Embryonic facial prominence (tissue), 1 donor: ENCODE results near the gene NLRP6.
"Not testable (repeated sequence)": the region's sequence is repeated elsewhere in the genome, so short reads cannot be mapped to it uniquely, and the experiment has no call there.

ENCODE experiments used
- DNase-seq: peaks from one replicate; pipeline ENCODE4 v3.0.0-alpha.2; 2016; ENCODE audit errors: extremely low spot score

Gene NLRP6

DNA sequence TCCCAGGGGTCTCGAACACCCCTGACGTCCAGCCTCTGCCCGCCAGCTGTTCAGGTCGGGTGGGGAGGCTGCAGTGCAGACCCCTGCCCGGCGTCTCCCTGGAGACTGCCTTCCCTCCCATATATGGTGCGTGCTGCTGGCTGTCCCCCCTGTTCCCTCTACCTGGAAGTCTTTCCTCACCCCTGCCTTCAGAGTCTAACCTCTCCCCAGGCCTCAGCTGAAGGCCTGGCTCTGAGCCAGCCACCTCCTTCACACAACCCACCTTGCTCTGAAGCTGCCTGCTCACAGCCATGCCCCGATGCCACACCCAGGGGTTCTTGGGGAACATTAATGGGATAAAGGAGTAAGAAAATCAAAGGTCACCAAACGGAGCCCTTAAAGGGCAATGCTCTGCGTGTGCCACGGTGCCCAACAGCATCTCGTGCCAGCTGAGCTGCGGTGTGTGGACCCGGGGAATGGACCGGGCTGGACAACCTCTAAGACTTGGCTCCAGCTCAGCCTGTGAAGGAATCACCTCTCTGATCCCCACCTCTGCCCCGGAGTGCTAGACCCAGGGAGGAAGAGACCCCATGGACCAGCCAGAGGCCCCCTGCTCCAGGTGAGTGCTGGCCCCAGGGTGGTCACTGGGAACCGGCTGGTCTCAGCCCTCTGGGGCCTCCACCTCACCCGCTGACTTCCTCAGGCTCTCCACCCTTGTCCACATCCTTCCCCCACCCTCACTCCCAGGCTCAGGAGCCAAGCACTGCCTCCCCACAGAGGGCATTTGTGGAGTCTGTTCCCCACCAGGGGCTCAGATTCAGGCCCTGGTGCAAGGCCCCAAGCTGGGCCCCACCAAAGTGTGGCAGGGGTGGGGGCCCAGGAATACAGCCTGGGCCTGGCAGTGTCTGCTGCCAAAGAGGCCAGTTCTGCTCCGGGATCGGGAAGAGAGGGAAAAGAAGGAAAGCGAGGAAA, at the start of gene NLRP6:
Gene NLRP6 (plus strand): TSS at position 407 of the 951 bp plus-strand sequence. CDS start 163 bp downstream, at position 570.
- DNase-seq, result no peak

DNA sequence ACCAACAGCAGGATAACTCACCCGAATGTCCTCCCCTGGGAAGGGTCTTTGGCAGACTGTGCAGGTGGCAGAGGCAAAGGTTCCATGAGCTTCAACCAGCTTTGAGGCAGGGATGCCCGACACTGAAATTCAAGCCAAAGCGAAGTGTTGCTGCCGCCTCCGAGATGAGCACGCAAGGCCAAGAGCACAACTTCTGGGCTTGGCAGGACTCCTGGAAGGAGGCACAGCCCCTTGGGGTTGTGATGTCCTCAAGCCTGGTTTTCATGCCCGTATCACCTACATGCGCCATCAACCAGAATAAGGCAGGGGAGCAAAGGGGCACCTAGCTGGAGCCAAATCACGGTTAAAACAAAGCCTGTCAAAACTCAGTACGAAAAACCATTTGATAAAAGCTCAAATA, 47.8 kb upstream of the NLRP6 start:
- DNase-seq, result no peak

DNA sequence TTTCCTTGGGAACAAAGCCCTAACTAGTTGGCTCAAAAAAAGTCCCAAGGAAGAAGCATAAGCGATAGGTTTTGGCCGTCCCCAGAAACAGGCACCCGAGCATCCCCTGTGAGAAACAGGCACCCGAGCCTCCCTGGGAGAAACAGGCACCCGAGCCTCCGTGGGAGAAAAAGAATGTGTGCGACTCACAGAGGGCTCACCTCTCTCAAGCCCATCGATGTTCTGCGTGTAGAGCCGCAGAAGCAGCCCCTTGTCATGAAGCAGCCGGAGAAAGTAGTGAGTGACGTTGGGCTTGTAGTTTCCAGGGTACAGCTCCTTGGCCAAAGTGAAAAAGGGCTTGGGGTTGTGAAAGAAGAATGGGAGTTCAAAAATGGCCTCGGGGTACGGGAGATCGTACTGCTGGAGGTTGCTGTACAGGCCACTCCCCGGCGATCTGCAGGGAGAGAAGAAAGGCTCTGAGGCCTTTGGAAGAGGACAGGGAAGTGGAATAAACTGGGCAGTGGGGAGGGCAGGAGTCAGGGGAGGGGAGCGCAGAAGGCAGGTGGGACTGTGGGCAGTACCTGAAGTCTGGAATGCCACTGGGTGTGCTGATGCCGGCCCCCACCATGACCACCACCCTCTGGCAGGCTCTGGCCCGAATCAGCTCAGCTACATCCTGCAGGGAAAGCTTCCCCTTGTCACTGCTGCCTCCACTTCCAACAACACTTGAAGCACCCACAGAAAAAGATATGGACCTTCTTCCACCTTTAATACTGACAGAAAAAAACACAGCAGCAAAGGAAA, 45.2 kb upstream of the NLRP6 start:
- DNase-seq, result no peak

DNA sequence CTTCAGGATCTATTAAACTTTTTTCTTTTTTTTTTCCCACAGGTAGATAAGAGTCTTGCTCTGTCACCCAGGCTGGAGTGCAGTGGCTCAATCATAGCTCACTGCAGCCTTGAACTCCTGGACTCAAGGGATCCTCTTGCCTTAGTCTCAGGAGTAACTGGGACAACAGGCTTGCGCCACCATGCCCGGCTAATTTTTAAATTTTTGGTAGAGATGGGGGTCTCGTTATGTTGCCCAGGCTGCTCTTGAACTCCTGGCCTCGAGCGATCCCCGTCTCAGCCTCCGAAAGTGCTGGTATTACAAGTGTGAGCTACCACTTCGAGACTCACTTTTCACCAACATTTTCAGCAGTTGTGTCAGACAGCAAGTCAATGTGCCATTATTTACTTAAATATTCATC, 43.0 kb upstream of the NLRP6 start:
- no peak for DNase-seq

DNA sequence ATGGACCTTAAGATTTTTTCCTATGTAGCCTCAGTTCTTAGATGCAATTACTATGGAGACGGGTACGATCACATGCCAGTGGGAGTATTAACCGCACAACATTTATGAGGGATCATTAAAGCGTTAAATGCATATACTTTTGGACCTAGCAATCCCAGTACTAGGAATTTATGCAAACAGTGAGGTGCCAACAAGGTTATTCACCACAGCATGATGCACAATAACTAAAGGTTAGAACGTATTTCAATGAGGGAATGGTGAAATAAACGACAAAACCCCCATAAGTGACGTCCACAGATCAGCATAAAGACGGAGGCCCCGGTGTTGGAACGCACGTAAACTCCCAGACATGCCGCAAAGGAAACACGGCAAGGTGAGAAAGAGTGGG, 42.6 kb upstream of the NLRP6 start:
- DNase-seq, result peak; percentile 13

DNA sequence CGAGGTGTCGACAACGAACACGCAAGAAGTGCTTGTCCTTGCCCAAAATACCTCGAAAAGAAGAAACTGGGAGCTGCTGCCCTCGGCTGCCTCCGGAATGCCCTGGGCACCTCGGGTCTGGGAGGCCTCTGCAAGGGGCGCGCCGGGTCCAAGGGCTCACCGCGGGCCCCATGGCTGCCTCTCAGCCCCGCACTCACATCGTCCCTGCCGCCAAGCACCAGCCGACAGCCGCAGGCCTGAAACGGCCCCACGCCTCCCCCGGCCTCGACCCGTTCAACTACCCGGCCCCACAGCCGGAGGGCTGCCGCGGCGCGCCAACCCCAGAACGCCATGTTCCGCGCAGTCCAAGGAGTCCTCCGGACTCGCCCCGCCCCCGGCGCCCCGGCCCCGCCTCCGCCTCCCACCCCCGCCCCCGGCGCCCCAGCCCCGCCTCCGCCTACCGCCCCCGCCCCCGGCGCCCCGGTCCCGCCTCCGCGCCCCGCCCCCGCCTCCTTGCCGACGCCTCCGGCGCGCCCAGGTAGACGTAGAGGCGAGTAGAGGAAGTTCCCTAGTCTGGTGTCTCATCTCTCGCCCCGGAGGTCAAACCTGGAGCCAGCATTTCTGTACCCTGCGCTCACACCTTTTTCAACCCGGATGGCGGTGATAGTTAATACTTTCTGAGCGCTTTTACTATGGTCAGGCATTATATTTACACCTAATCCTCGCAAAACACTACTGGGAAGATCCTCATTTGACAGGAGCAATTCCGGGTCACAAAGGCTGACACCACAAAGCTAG, 42.0 kb upstream of the NLRP6 start, which contains the start of gene SIRT3:
Gene SIRT3 (minus strand): TSS at position 346 of the 777 bp plus-strand sequence. CDS start 14 bp downstream, at position 332.
- peak; percentile 65 for DNase-seq

DNA sequence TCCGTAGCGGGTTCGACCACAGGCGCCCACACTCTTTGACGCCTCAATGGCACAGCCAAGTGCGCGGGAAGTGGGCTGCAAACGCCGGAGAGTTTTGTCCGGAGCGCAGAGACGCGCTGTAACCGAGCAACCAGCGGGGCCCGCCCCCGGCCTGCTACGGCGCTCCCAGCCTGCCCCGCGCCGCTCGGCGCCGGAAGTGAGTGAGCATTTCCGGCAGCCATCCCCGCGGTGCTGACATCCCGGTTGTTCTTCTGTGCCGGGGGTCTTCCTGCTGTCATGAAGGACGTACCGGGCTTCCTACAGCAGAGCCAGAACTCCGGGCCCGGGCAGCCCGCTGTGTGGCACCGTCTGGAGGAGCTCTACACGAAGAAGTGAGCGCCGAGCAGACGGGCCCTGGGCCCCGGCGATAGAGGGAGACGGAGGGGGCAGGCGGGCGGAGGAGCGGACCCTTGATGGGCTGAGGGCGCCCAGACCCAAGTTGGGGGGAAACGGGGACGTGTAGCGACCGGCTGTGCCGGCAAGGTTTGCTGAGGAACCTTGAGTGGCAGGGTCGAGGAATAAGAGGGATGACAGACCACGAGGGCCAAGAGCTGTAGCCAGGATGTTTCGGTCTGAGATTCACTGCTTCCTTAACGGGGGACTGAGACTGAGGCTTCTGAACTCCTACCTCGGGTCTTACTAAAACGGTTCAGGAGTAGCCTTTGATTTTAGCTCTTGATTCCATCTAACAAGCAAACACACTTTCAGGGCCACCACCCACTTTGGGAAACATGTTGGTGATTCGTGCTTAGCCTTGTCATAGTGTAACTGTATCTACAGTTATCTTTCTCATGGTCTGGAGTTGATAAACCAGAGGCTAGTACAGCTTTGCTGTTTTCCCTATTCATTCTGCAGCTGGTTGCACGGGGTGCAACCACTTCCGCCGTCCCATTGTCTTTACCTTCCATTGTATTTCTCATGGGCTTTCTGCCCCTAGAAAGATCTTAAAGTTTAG, 41.1 kb upstream of the NLRP6 start, which contains the start of gene PSMD13:
Gene PSMD13 (plus strand): TSS at position 203 of the 994 bp plus-strand sequence. CDS start 74 bp downstream, at position 277.
- DNase-seq, result peak; percentile 56

DNA sequence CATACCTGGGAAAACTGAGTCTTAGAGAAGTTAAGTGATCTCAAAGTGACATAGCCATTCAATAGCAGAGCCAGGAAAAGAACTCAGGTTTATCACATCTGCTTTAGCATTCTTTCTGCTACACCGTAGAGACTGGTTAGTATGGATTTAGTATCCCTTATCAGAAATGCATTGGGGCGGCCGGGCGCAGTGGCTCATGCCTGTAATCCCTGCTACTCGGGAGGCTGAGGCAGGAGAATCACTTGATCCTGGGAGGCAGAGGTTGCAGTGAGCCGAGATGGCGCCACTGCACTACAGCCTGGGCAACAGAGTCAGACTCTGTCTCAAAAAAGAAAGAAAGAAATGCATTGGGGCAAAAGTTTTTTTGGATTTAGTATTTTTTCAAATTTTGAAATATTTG, 39.9 kb upstream of the NLRP6 start:
- DNase-seq, result not testable (repeated sequence)

DNA sequence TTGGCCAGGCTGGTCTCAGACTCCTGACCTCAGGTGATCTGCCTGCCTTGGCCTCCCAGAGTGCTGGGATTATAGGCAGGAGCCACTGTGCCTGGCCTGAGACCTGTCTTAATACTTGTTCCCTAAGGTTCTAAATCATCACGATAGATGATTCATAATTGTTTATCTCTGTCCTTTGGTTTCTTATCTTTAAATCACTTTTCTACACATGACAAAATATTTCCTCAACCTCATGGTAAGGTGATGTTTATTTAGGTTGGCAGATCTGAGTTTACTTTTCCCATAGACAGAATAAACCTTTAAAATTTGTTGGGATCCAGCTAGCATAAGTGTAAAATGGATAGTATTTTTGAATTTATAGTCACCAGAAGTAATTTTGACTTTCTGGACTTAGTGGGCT, 37.9 kb upstream of the NLRP6 start:
- DNase-seq, result no peak

DNA sequence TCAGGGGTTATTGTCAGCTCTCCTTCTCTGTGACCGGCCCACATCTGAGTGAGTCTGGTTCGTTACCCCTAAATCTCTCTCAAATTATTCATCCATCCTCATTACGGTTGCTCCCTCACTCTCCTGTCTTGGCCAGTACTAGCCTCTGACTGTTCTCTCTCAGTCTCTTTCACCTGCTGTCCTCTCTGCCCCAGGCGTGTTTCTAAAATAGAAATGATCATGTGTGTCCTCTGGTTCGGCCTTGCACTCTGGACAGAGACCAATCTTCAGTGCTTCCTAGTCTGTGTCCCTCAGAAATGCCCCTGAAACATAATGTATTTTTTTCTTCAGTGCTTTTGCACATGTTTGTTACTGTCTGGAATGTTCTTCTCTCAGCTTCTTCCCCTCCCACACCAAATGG, 36.6 kb upstream of the NLRP6 start:
- no peak for DNase-seq

DNA sequence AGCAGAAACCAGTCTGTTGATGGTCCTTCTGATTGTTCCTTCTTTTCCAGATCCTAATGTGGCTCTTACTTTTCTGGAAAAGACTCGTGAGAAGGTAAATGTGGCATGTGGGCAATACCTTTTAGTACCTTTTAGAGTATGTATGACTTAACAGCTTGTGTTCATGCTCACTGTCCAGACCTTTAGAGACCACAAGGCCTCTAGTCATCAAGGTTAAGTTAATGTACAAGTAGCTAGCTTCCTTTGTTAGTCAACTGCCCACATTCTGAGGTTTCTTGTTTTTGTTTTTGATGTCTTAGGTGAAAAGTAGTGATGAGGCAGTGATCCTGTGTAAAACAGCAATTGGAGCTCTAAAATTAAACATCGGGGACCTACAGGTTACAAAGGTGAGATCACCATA, 33.8 kb upstream of the NLRP6 start:
- no peak for DNase-seq

DNA sequence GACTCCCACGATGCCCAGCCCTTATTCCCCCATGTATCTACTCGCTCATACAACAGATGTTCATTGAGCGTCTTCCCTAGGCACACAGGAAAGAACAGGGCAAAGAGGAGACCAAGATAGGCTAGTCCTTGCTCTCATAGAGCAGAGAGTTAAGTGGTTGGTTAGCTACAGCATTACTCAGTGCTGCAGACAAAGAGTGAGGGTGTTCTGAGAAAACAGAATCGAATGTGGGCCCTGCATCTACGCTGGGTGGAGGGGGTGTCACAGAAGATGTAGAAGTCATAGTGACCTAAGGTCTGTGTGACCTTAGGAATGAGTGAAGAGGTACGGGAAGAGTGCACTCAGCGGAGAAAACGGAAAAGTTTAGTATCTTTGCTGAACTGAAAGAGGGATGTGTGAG, 29.1 kb upstream of the NLRP6 start:
- no peak for DNase-seq

DNA sequence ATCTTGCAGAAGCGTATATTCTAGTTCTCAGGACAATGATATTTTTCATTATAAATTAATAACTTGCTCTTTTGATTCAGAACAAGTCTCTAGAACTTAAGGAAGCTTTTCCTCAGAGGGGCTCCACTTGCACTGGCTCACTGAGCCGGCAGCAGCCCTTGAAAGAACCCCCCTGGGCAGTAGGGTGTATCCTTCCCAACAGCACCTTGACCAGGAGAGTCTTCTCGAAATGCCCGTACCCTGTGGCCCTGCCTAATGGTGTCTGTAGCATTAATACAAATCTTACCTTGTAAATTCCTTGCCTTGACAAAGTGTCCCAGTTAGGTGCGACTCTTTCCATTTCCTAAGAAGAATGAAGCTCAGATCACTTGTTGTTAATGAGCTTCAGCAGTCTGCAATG, 27.9 kb upstream of the NLRP6 start:
- no peak for DNase-seq

DNA sequence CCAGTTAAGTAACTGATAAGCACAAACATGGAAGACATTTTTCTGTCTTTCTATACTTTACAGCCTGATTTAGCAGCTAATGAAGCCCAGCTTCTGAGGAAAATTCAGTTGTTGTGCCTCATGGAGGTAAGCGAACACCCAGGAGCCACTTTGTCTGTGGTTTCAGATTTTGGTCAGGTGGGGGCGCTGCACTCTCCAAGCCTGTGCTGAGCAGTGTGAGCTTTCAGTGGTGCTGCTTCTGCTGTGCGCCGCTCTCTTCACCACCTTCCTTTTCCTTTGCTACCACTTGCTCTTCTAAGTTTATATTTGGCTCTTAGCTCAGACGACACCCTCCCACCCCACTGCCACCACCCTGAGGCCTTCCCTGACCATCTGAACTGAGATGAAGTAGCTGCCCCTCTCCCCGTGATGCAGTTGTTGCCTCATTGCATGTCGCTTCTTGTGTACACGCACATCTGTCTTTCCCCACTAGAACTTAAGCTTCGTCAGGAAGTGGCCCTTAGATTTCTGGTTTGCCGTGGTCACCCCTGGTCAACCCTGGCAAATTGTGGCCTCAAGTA, 27.4 kb upstream of the NLRP6 start:
- DNase-seq, result no peak

DNA sequence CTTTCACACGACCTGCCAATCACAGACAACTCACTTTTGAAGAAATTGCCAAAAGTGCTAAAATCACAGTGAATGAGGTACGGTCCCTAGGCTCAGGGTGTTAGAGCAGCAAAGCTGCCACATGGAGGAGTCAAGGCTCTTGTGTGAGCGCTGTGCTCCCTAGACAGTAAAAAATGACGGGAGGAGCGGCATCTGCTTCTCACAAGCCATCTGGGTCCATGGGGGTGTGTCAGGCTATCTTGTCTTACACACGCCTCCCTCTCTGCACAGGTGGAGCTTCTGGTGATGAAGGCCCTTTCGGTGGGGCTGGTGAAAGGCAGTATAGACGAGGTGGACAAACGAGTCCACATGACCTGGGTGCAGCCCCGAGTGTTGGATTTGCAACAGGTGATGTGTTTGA, 26.7 kb upstream of the NLRP6 start:
- DNase-seq, result no peak

DNA sequence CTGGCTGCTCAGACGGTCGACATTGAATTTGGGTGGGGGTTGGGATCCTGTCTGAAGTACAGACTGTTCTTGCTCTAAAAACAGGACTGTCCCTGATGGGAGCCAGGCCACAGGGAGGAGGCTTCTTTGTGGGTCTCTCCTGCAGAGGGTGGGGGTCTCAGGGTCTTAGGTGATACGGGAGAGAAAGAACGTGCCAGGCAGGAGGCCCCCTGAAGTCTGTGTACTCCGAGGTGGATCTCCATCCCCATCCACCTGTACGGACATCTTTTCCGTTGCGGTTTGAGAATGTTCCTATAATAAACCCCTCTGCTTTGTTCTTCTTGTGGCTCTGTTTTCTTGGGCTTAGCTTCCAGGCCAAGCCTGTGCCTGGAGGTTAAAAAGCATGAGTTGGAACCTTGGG, 25.5 kb upstream of the NLRP6 start:
- DNase-seq, result no peak

DNA sequence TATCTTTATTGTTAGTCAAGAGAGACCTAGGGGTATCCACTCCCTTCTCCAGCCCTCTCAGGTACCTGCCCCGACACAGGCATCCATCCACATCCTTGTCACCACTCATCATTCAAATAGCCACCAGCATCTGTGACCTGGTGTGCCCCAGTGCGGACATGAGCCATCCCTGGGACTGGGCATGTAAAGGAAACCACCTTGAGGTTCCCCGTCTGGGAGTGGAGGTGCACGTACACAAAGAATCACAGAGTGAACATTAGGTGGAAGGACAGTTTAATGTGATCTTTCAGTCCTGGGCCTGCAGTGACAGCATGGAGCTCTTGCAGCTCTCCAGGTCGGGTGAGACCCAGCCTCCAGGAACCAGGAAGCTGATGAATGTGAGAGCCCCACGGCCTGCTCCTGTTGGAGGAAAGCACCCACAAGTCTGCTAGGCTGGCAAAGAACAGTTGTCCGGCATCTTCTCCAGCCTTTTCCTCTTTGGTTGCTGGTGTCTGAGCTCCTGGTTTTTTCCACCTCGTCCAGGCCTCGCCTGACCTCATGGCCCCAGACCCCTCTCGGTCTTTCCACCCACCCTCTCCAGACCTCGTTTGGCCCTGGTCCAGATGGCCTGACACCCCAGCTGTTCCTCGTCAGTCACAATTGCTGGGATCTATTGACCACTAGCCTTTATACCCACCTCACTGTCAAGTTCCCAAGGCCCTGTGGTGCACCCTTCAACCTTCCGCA, 24.9 kb upstream of the NLRP6 start:
- DNase-seq, result no peak

DNA sequence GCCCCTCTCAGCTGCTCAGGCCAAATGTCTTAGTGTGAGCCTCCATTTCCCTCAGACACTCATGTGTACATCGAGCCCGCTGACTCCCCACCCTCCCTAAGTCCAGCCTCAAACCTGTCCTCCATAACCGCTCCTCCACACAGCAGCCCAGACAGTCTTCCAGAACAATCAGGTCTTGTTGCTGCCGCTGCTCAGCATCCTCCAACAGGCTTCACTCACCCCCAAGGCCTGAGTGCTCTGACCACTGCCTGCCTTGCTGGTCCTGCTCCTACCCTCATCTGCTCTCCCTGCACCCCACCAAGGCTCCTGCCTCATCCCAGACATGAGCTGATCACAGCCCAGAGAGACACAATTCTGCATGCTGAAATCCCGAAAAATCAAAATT, 24.3 kb upstream of the NLRP6 start:
- no peak for DNase-seq

DNA sequence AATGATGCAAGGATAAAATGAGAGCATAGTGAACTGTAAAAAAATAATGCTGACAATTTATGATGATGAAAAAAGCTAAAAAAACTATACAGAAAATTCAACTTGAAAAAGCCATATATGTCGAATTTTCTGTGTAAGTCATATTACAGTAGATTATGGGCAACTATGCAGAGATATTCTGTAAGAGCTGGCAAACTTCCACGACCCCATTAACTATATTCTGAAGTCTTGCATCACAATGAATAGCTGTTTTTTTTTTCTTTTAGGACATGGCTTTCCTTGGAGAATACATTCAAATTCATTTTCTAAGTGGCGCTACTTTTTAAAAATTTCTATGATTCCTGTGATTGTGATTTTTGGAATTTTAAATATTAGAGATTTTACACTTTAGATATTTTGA, 23.0 kb upstream of the NLRP6 start:
- no peak for DNase-seq

DNA sequence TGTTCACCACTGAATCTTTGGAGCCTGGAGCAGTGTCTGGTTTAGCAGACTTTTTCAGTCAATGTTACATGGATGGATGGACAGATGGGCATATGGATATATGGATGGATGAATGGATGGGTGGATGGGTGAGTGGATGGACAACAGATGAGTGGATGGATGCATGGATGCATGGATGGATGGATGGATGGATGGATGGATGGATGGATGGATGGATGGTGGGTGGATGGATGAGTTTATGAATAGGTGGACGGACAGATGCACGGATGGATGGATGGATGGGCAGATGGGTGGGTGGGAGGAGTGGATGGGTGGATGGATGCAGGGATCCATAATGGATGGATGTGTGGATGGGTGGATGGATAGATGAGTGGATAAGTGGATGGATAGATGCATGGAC, 22.4 kb upstream of the NLRP6 start:
- no peak for DNase-seq
